GM12873 (cell line): ENCODE results near the gene INSIG1.

Source experiments
- CTCF ChIP-seq: IDR thresholded peaks from 2 replicates; pipeline ENCODE4 v1.5.1; 2012; ENCODE audit warnings: low read depth, mild to moderate bottlenecking, moderate library complexity, low read length, control low read depth; ENCODE audit not compliant: insufficient read depth; ENCODE audit errors: missing control alignments

The INSIG1 gene

GRCh38 chr7:155337946-155338631 is 40.4 kb downstream of the INSIG1 start:
- no peak for TF ChIP-seq CTCF

- no peak for TF ChIP-seq CTCF
Measured at GRCh38 chr7:155338632-155339320, 41.1 kb downstream of the INSIG1 start.

- TF ChIP-seq CTCF = no peak
Measured at GRCh38 chr7:155339474-155339873, 41.8 kb downstream of the INSIG1 start.

- TF ChIP-seq CTCF = no peak
Measured at GRCh38 chr7:155340071-155340531, 42.4 kb downstream of the INSIG1 start.

GRCh38 chr7:155340721-155341120 is 43.0 kb downstream of the INSIG1 start:
- TF ChIP-seq CTCF = no peak

- TF ChIP-seq CTCF = no peak
Measured at GRCh38 chr7:155341463-155341983, 43.8 kb downstream of the INSIG1 start.

GRCh38 chr7:155342313-155342712 is 44.6 kb downstream of the INSIG1 start:
- TF ChIP-seq CTCF = no peak
